Measurements from ENCODE around the gene P2RY12.

Gene P2RY12

GRCh38 chr3:151356794-151357462 lies 27.6 kb downstream of the P2RY12 start:
- Histone ChIP-seq H3K4me3 (ENCODE audit: low read depth in 1 of 5, low read length in 5 of 5) (no peak overlapping the region), H3K27ac (ENCODE audit: low read depth, low read length) (no peak overlapping the region), H3K36me3 (ENCODE audit: control insufficient read depth in 5 of 5, insufficient read depth in 5 of 5, low read length in 5 of 5) (no peaks in the 10 kb centered on the region), H3K27me3 (ENCODE audit: control insufficient read depth in 5 of 5, insufficient read depth in 4 of 5, low read length in 5 of 5) (no peaks in the 10 kb centered on the region), H3K9me3 (ENCODE audit: control insufficient read depth in 5 of 5, low read length in 5 of 5) (no peaks in the 10 kb centered on the region), H3K4me1 (ENCODE audit: control insufficient read depth in 5 of 5, insufficient read depth in 5 of 5, low read length in 5 of 5) (peaks cover 0 to 11% (median 7%) of the 10 kb centered on the region in 5 donors), H3K9ac (ENCODE audit: low read length in 5 of 5) (no peak overlapping the region)

GRCh38 chr3:151351648-151352047 lies 32.9 kb downstream of the P2RY12 start:
- Histone ChIP-seq H3K27ac (ENCODE audit: low read depth, low read length) (no peak overlapping the region), H3K4me3 (ENCODE audit: low read depth in 1 of 5, low read length in 5 of 5) (no peak overlapping the region)

GRCh38 chr3:151351219-151351618 lies 33.3 kb downstream of the P2RY12 start:
- H3K36me3 ChIP-seq (ENCODE audit: control insufficient read depth in 5 of 5, insufficient read depth in 5 of 5, low read length in 5 of 5): no peaks in the 10 kb centered on the region
- no peaks in the 10 kb centered on the region for H3K9me3 ChIP-seq (ENCODE audit: control insufficient read depth in 5 of 5, low read length in 5 of 5)
- H3K4me3 ChIP-seq (ENCODE audit: low read depth in 1 of 5, low read length in 5 of 5): no peak overlapping the region
- no peaks in the 10 kb centered on the region for H3K27me3 ChIP-seq (ENCODE audit: control insufficient read depth in 5 of 5, insufficient read depth in 4 of 5, low read length in 5 of 5)
- H3K27ac ChIP-seq (ENCODE audit: low read depth, low read length): no peak overlapping the region
- peaks cover 3 to 13% (median 8%) of the 10 kb centered on the region in 5 donors for H3K4me1 ChIP-seq (ENCODE audit: control insufficient read depth in 5 of 5, insufficient read depth in 5 of 5, low read length in 5 of 5)
- no peak overlapping the region for H3K9ac ChIP-seq (ENCODE audit: low read length in 5 of 5)

More at GRCh38 chr3:151351648-151352047, 32.9 kb downstream of the P2RY12 start:
- H3K36me3 ChIP-seq (ENCODE audit: control insufficient read depth in 5 of 5, insufficient read depth in 5 of 5, low read length in 5 of 5): no peaks in the 10 kb centered on the region
- H3K9ac ChIP-seq (ENCODE audit: low read length in 5 of 5): no peak overlapping the region
- no peaks in the 10 kb centered on the region for H3K9me3 ChIP-seq (ENCODE audit: control insufficient read depth in 5 of 5, low read length in 5 of 5)
- H3K4me1 ChIP-seq (ENCODE audit: control insufficient read depth in 5 of 5, insufficient read depth in 5 of 5, low read length in 5 of 5): peaks cover 0 to 12% (median 5%) of the 10 kb centered on the region in 5 donors
- no peaks in the 10 kb centered on the region for H3K27me3 ChIP-seq (ENCODE audit: control insufficient read depth in 5 of 5, insufficient read depth in 4 of 5, low read length in 5 of 5)

- Histone ChIP-seq H3K27ac (ENCODE audit: low read depth, low read length) (no peak overlapping the region), H3K4me3 (ENCODE audit: low read depth in 1 of 5, low read length in 5 of 5) (no peak overlapping the region), H3K27me3 (ENCODE audit: control insufficient read depth in 5 of 5, insufficient read depth in 4 of 5, low read length in 5 of 5) (no peaks in the 10 kb centered on the region), H3K36me3 (ENCODE audit: control insufficient read depth in 5 of 5, insufficient read depth in 5 of 5, low read length in 5 of 5) (no peaks in the 10 kb centered on the region), H3K4me1 (ENCODE audit: control insufficient read depth in 5 of 5, insufficient read depth in 5 of 5, low read length in 5 of 5) (peaks cover 3 to 18% (median 14%) of the 10 kb centered on the region in 5 donors), H3K9ac (ENCODE audit: low read length in 5 of 5) (no peak overlapping the region), H3K9me3 (ENCODE audit: control insufficient read depth in 5 of 5, low read length in 5 of 5) (no peaks in the 10 kb centered on the region)
Measured at GRCh38 chr3:151350656-151351055, 33.9 kb downstream of the P2RY12 start.

- no peak overlapping the region for H3K27ac ChIP-seq (ENCODE audit: low read depth, low read length)
- H3K9ac ChIP-seq (ENCODE audit: low read length in 5 of 5): no peak overlapping the region
- H3K9me3 ChIP-seq (ENCODE audit: control insufficient read depth in 5 of 5, low read length in 5 of 5): no peaks in the 10 kb centered on the region
- peaks cover 3 to 22% (median 15%) of the 10 kb centered on the region in 5 donors for H3K4me1 ChIP-seq (ENCODE audit: control insufficient read depth in 5 of 5, insufficient read depth in 5 of 5, low read length in 5 of 5)
- H3K27me3 ChIP-seq (ENCODE audit: control insufficient read depth in 5 of 5, insufficient read depth in 4 of 5, low read length in 5 of 5): no peaks in the 10 kb centered on the region
- no peak overlapping the region for H3K4me3 ChIP-seq (ENCODE audit: low read depth in 1 of 5, low read length in 5 of 5)
- no peaks in the 10 kb centered on the region for H3K36me3 ChIP-seq (ENCODE audit: control insufficient read depth in 5 of 5, insufficient read depth in 5 of 5, low read length in 5 of 5)
Measured at GRCh38 chr3:151347432-151347831, 37.1 kb downstream of the P2RY12 start.

DNA sequence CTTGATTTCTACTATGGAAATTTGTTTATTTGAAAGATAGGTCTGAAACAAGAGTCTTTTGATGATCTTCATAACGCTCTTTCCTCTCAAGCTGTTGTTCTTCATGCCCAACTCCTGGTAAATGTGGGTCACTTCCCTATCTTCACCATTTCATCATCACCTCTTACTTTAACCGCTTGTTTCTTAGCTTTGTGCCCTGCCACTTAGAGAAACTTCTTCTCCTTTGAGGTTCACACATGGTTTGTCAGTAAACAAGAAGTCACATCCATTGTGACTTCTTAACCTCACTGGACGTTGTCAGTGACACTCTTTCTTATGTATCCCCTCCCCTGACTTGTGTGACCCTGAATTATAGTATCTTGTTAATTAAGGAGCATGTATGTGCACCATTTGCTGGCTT lies 38.3 kb downstream of the P2RY12 start:
- Histone ChIP-seq H3K9me3 (ENCODE audit: control insufficient read depth in 5 of 5, low read length in 5 of 5) (no peaks in the 10 kb centered on the region), H3K36me3 (ENCODE audit: control insufficient read depth in 5 of 5, insufficient read depth in 5 of 5, low read length in 5 of 5) (no peaks in the 10 kb centered on the region), H3K4me3 (ENCODE audit: low read depth in 1 of 5, low read length in 5 of 5) (peak overlapping the region in 2 of 5 donors; percentile 38 to 52), H3K27me3 (ENCODE audit: control insufficient read depth in 5 of 5, insufficient read depth in 4 of 5, low read length in 5 of 5) (no peaks in the 10 kb centered on the region), H3K9ac (ENCODE audit: low read length in 5 of 5) (no peak overlapping the region), H3K4me1 (ENCODE audit: control insufficient read depth in 5 of 5, insufficient read depth in 5 of 5, low read length in 5 of 5) (peaks cover 3 to 22% (median 15%) of the 10 kb centered on the region in 5 donors), H3K27ac (ENCODE audit: low read depth, low read length) (peak overlapping the region; percentile 37)

- peak overlapping the region; percentile 37 for H3K27ac ChIP-seq (ENCODE audit: low read depth, low read length)
- peak overlapping the region; percentile 38 to 64 (median 52) for H3K4me3 ChIP-seq (ENCODE audit: low read depth in 1 of 5, low read length in 5 of 5)
- no peaks in the 10 kb centered on the region for H3K27me3 ChIP-seq (ENCODE audit: control insufficient read depth in 5 of 5, insufficient read depth in 4 of 5, low read length in 5 of 5)
- H3K36me3 ChIP-seq (ENCODE audit: control insufficient read depth in 5 of 5, insufficient read depth in 5 of 5, low read length in 5 of 5): no peaks in the 10 kb centered on the region
- no peaks in the 10 kb centered on the region for H3K9me3 ChIP-seq (ENCODE audit: control insufficient read depth in 5 of 5, low read length in 5 of 5)
- peak overlapping the region in 3 of 5 donors; percentile 32 to 51 (median 39) for H3K9ac ChIP-seq (ENCODE audit: low read length in 5 of 5)
- H3K4me1 ChIP-seq (ENCODE audit: control insufficient read depth in 5 of 5, insufficient read depth in 5 of 5, low read length in 5 of 5): peaks cover 3 to 22% (median 12%) of the 10 kb centered on the region in 5 donors
Measured at GRCh38 chr3:151345859-151346258, 38.7 kb downstream of the P2RY12 start.

GRCh38 chr3:151331696-151332095 lies 52.9 kb downstream of the P2RY12 start:
- Histone ChIP-seq H3K4me1 (ENCODE audit: control insufficient read depth in 5 of 5, insufficient read depth in 5 of 5, low read length in 5 of 5) (peaks cover 0 to 36% (median 25%) of the 10 kb centered on the region in 5 donors), H3K36me3 (ENCODE audit: control insufficient read depth in 5 of 5, insufficient read depth in 5 of 5, low read length in 5 of 5) (no peaks in the 10 kb centered on the region), H3K27ac (ENCODE audit: low read depth, low read length) (no peak overlapping the region), H3K9ac (ENCODE audit: low read length in 5 of 5) (no peak overlapping the region), H3K9me3 (ENCODE audit: control insufficient read depth in 5 of 5, low read length in 5 of 5) (no peaks in the 10 kb centered on the region), H3K27me3 (ENCODE audit: control insufficient read depth in 5 of 5, insufficient read depth in 4 of 5, low read length in 5 of 5) (no peaks in the 10 kb centered on the region), H3K4me3 (ENCODE audit: low read depth in 1 of 5, low read length in 5 of 5) (no peak overlapping the region)

DNA sequence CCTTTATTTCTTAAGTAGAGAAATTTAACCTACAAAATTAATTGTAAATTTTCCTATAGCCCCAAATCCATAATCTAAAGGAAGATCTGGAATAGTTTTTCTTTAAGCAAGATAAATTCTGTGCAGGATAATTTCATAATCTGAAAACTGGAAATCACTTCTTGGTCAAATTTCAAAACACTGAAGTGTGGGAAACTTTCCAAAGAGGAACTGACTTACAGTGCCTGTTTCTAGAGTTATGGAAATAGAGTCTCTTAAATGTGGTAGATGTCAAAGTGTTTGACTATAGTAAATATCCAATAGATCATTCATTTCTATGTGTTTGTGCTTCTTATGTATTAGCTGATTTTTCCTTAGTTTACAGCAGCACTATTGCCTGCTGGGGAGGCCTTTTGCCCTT lies 53.7 kb downstream of the P2RY12 start:
- no peaks in the 10 kb centered on the region for H3K9me3 ChIP-seq (ENCODE audit: control insufficient read depth in 5 of 5, low read length in 5 of 5)
- no peaks in the 10 kb centered on the region for H3K36me3 ChIP-seq (ENCODE audit: control insufficient read depth in 5 of 5, insufficient read depth in 5 of 5, low read length in 5 of 5)
- peaks cover 0 to 36% (median 25%) of the 10 kb centered on the region in 5 donors for H3K4me1 ChIP-seq (ENCODE audit: control insufficient read depth in 5 of 5, insufficient read depth in 5 of 5, low read length in 5 of 5)
- H3K27ac ChIP-seq (ENCODE audit: low read depth, low read length): peak overlapping the region; percentile 45
- H3K27me3 ChIP-seq (ENCODE audit: control insufficient read depth in 5 of 5, insufficient read depth in 4 of 5, low read length in 5 of 5): no peaks in the 10 kb centered on the region
- H3K9ac ChIP-seq (ENCODE audit: low read length in 5 of 5): peak overlapping the region in 1 of 5 donors; percentile 56
- no peak overlapping the region for H3K4me3 ChIP-seq (ENCODE audit: low read depth in 1 of 5, low read length in 5 of 5)

GRCh38 chr3:151330379-151330778 lies 54.2 kb downstream of the P2RY12 start:
- H3K27me3 ChIP-seq (ENCODE audit: control insufficient read depth in 5 of 5, insufficient read depth in 4 of 5, low read length in 5 of 5): no peaks in the 10 kb centered on the region
- H3K4me3 ChIP-seq (ENCODE audit: low read depth in 1 of 5, low read length in 5 of 5): no peak overlapping the region
- H3K4me1 ChIP-seq (ENCODE audit: control insufficient read depth in 5 of 5, insufficient read depth in 5 of 5, low read length in 5 of 5): peaks cover 0 to 36% (median 25%) of the 10 kb centered on the region in 5 donors
- H3K36me3 ChIP-seq (ENCODE audit: control insufficient read depth in 5 of 5, insufficient read depth in 5 of 5, low read length in 5 of 5): no peaks in the 10 kb centered on the region
- H3K27ac ChIP-seq (ENCODE audit: low read depth, low read length): peak overlapping the region; percentile 2
- no peaks in the 10 kb centered on the region for H3K9me3 ChIP-seq (ENCODE audit: control insufficient read depth in 5 of 5, low read length in 5 of 5)
- H3K9ac ChIP-seq (ENCODE audit: low read length in 5 of 5): no peak overlapping the region
